Breast epithelium (tissue), 4 donors: ENCODE data around the gene GAS1. TPM values are rescaled to one million over a fixed set of nuclear protein-coding genes. Genes with fewer than 3 reads are reported as not detected.

Experiments
- DNase-seq, 2 donors: peaks; one replicate each; pipeline ENCODE4 v3.0.0-alpha.2; 2019; ENCODE audit warnings: low spot score in 2 of 2
- H3K27ac ChIP-seq, 2 donors: fragments of 200-600 bp; sonication (generic) in 1 of 2; one replicate each; pipeline ENCODE4 v1.5.1; 2016 to 2019; ENCODE audit warnings: mild to moderate bottlenecking in 1 of 2
- H3K27me3 ChIP-seq, 2 donors: fragments of 200-600 bp; sonication (generic) in 1 of 2; one replicate each; pipeline versions ENCODE4 v1.5.1 to v1.6.0; 2017 to 2019; ENCODE audit warnings: control low read depth in 1 of 2, mild to moderate bottlenecking in 1 of 2
- H3K36me3 ChIP-seq: fragments of 200-600 bp; one replicate; pipeline ENCODE4 v1.5.1; 2019
- H3K4me1 ChIP-seq, 2 donors: fragments of 200-600 bp; sonication (generic); one replicate each; pipeline ENCODE4 v1.5.1; 2016 to 2019; ENCODE audit warnings: control low read depth in 1 of 2
- H3K4me3 ChIP-seq, 3 donors: fragments of 200-600 bp; sonication (generic); 1 replicate in 2 of 3; 2 replicates in 1 of 3; pipeline ENCODE4 v1.5.1; 2016 to 2019; ENCODE audit warnings: mild to moderate bottlenecking in 3 of 3, moderate library complexity in 2 of 3
- H3K9me3 ChIP-seq, 2 donors: fragments of 200-600 bp; sonication (generic) in 1 of 2; one replicate each; pipeline ENCODE4 v1.5.1; 2016 to 2019; ENCODE audit warnings: control low read depth in 1 of 2
- CTCF ChIP-seq, 3 donors: fragments of 450-650 bp; IDR thresholded peaks; one replicate each; pipeline ENCODE4 v1.5.1; 2016 to 2017; ENCODE audit warnings: antibody characterized with exemption in 3 of 3, mild to moderate bottlenecking in 3 of 3, moderate library complexity in 3 of 3
- POLR2A ChIP-seq: fragments of 450-650 bp; IDR thresholded peaks from one replicate; pipeline ENCODE4 v1.6.1; 2016; ENCODE audit warnings: antibody characterized with exemption, mild to moderate bottlenecking, moderate library complexity
- POLR2AphosphoS5 ChIP-seq, 3 donors: sonication (generic); formaldehyde crosslinking; IDR thresholded peaks; one replicate each; pipeline ENCODE4 v1.6.1; 2017; ENCODE audit warnings: antibody characterized with exemption in 3 of 3
- intact Hi-C: fragments of 100-400 bp; cut with DNase I; formaldehyde crosslinking; loops from one replicate; pipeline ENCODE4 v1.15.1; 2023; ENCODE audit warnings: low total_unique reads
- total RNA-seq, 3 donors: library from RNA; depleted of rRNA; stranded (reverse); fragments of >200 nt; gene quantifications; one replicate each; pipeline ENCODE4 v1.1.0, GENCODE V29; 2016

Gene GAS1
- total RNA-seq, 3 donors from 2014 or later: 48.2 to 99.9 (median 79.8) TPM

DNA sequence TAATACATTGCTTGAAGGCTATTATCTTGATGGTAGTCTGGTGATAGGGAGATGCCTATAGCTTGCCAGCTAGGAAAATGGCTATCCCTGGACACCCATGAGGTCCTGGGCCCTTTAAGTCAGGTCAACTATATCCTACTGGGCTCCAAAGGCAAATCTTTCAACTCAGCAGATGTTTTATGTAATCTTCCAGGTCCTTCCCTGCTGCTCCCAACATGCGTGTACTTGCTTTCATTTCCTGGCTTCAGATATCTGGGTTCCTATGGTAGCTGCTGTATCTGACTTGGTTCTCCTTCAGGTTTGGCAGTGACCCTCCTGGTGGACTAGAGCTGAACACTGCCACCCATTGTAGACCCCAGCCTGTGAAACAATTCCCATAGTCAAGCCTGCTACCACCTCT, 32.4 kb upstream of the GAS1 start:
- H3K4me1 ChIP-seq: no peaks in the 10 kb centered on the region
- no peaks in the 10 kb centered on the region for H3K27me3 ChIP-seq
- intact Hi-C loops: no loop called here
- H3K36me3 ChIP-seq: no peaks in the 10 kb centered on the region
- H3K4me3 ChIP-seq: no peak overlapping the region
- TF ChIP-seq POLR2AphosphoS5 (IDR thresholded peaks at IDR 0.05): no peak
- TF ChIP-seq POLR2A: no peak
- TF ChIP-seq CTCF (IDR thresholded peaks at IDR 0.05): no peak
- no peak for DNase-seq
- no peaks in the 10 kb centered on the region for H3K9me3 ChIP-seq
- H3K27ac ChIP-seq: no peak overlapping the region

- Histone ChIP-seq H3K9me3 (no peaks in the 10 kb centered on the region), H3K27ac (no peak overlapping the region), H3K27me3 (no peaks in the 10 kb centered on the region), H3K4me3 (no peak overlapping the region), H3K4me1 (no peaks in the 10 kb centered on the region), H3K36me3 (no peaks in the 10 kb centered on the region)
- TF ChIP-seq POLR2A: no peak
- no peak for TF ChIP-seq POLR2AphosphoS5 (IDR thresholded peaks at IDR 0.05)
- no peak for TF ChIP-seq CTCF (IDR thresholded peaks at IDR 0.05)
- intact Hi-C loops: no loop called here
- DNase-seq: no peak
These were observed 31.7 kb upstream of the GAS1 start for GRCh38 chr9:86978922-86979474.

- no peak overlapping the region for H3K27ac ChIP-seq
- H3K4me3 ChIP-seq: no peak overlapping the region
- no peaks in the 10 kb centered on the region for H3K9me3 ChIP-seq
- TF ChIP-seq CTCF (IDR thresholded peaks at IDR 0.05) (no peak), POLR2A (no peak), POLR2AphosphoS5 (IDR thresholded peaks at IDR 0.05) (no peak)
- no peaks in the 10 kb centered on the region for H3K27me3 ChIP-seq
- H3K36me3 ChIP-seq: no peaks in the 10 kb centered on the region
- intact Hi-C loops: no loop called here
- DNase-seq: no peak
- no peaks in the 10 kb centered on the region for H3K4me1 ChIP-seq
These were observed 31.1 kb upstream of the GAS1 start for GRCh38 chr9:86978413-86978812.

GRCh38 chr9:86977205-86977835, 30.0 kb upstream of the GAS1 start:
- Histone ChIP-seq H3K27ac (no peak overlapping the region), H3K4me3 (no peak overlapping the region), H3K36me3 (no peaks in the 10 kb centered on the region), H3K27me3 (no peaks in the 10 kb centered on the region), H3K9me3 (no peaks in the 10 kb centered on the region), H3K4me1 (no peaks in the 10 kb centered on the region)
- DNase-seq: no peak
- no peak for TF ChIP-seq CTCF (IDR thresholded peaks at IDR 0.05)
- intact Hi-C loops: no loop called here

- no peaks in the 10 kb centered on the region for H3K9me3 ChIP-seq
- H3K4me3 ChIP-seq: peak overlapping the region in 1 of 3 donors; percentile 15
- H3K27ac ChIP-seq: peak overlapping the region in 1 of 2 donors; percentile 23
- no peaks in the 10 kb centered on the region for H3K36me3 ChIP-seq
- no peaks in the 10 kb centered on the region for H3K27me3 ChIP-seq
- TF ChIP-seq POLR2A: no peak
- no peak for TF ChIP-seq CTCF (IDR thresholded peaks at IDR 0.05)
- TF ChIP-seq POLR2AphosphoS5 (IDR thresholded peaks at IDR 0.05): no peak
- intact Hi-C loops: no loop called here
- DNase-seq: no peak
- H3K4me1 ChIP-seq: no peaks in the 10 kb centered on the region
These were observed 28.3 kb upstream of the GAS1 start for GRCh38 chr9:86975606-86976005.
